Keratinocyte (primary cell): ENCODE measurements around the gene SMARCA4. TPM values are rescaled to one million over a fixed set of nuclear protein-coding genes. Genes with fewer than 3 reads are reported as not detected.

Experiments
- DNase-seq: peaks from one replicate; pipeline ENCODE4 v3.0.0-alpha.2; 2011; ENCODE audit warnings: low read depth, missing footprints, low spot score
- FAIRE-seq: peaks from 2 replicates; lab custom pipeline; 2011; peaks lifted over from hg19 to GRCh38; lab: Jason Lieb, UNC
- H2AFZ ChIP-seq: 2 replicates; pipeline ENCODE4 v1.6.0; 2012; ENCODE audit warnings: low read length, control low read depth, inconsistent platforms; ENCODE audit not compliant: control insufficient read depth
- H3K27ac ChIP-seq: 2 replicates; pipeline ENCODE4 v1.5.1; 2011; ENCODE audit warnings: low read length; ENCODE audit not compliant: control insufficient read depth, insufficient read depth
- H3K27me3 ChIP-seq: 3 replicates; pipeline ENCODE4 v1.6.0; 2011; ENCODE audit warnings: low read length; ENCODE audit not compliant: control insufficient read depth, insufficient read depth; ENCODE audit errors: extremely low read depth
- H3K36me3 ChIP-seq, 2 experiments: 2 replicates in 1 of 2; 3 replicates in 1 of 2; pipeline ENCODE4 v1.5.1; 2011; ENCODE audit warnings: low read length in 2 of 2, mild to moderate bottlenecking in 1 of 2; ENCODE audit not compliant: control insufficient read depth in 2 of 2, insufficient read depth in 2 of 2; ENCODE audit errors: extremely low read depth in 1 of 2
- H3K4me1 ChIP-seq: 3 replicates; pipeline ENCODE4 v1.5.1; 2011; ENCODE audit warnings: low read length; ENCODE audit not compliant: control insufficient read depth, insufficient read depth; ENCODE audit errors: extremely low read depth
- H3K4me2 ChIP-seq: 3 replicates; pipeline ENCODE4 v1.6.0; 2011; ENCODE audit warnings: low read depth, low read length; ENCODE audit not compliant: control insufficient read depth, insufficient read depth; ENCODE audit errors: extremely low read depth
- H3K4me3 ChIP-seq, 3 experiments: fragments of 200-600 bp in 1 of 3; sonication (generic) in 1 of 3; 2 replicates in 2 of 3; 3 replicates in 1 of 3; pipeline ENCODE4 v1.5.1; 2011 to 2016; ENCODE audit warnings: low read length in 3 of 3, mild to moderate bottlenecking in 3 of 3, control low read depth in 2 of 3, inconsistent platforms in 1 of 3, low read depth in 1 of 3, mixed read lengths in 1 of 3, mixed run types in 1 of 3, moderate library complexity in 1 of 3; ENCODE audit not compliant: control insufficient read depth in 2 of 3, insufficient read depth in 2 of 3; ENCODE audit errors: extremely low read depth in 1 of 3
- H3K79me2 ChIP-seq: 2 replicates; pipeline ENCODE4 v1.6.0; 2012; ENCODE audit warnings: low read length; ENCODE audit not compliant: control insufficient read depth, insufficient read depth
- H3K9ac ChIP-seq: 3 replicates; pipeline ENCODE4 v1.6.0; 2011; ENCODE audit warnings: low read length; ENCODE audit not compliant: control insufficient read depth, insufficient read depth; ENCODE audit errors: extremely low read depth
- H3K9me1 ChIP-seq: 3 replicates; pipeline ENCODE4 v1.6.0; 2011; ENCODE audit warnings: low read length; ENCODE audit not compliant: control insufficient read depth, insufficient read depth; ENCODE audit errors: extremely low read depth
- H3K9me3 ChIP-seq: 2 replicates; pipeline ENCODE4 v1.5.1; 2012; ENCODE audit warnings: low read depth, low read length; ENCODE audit not compliant: control insufficient read depth
- H4K20me1 ChIP-seq: 3 replicates; pipeline ENCODE4 v1.6.0; 2011; ENCODE audit warnings: low read length; ENCODE audit not compliant: control insufficient read depth, insufficient read depth; ENCODE audit errors: extremely low read depth
- CTCF ChIP-seq, 3 experiments: IDR thresholded peaks in 1 of 3; conservative IDR thresholded peaks in 1 of 3; optimal IDR thresholded peaks in 1 of 3; 2 replicates in 2 of 3; 3 replicates in 1 of 3; pipeline versions ENCODE3 to v1.5.1; 2011; ENCODE audit warnings: low read length in 3 of 3, mild to moderate bottlenecking in 3 of 3, moderate library complexity in 2 of 3, control low read depth in 1 of 3, inconsistent platforms in 1 of 3; ENCODE audit not compliant: insufficient read depth in 2 of 3; ENCODE audit errors: extremely low read depth in 1 of 3
- EZH2 ChIP-seq: IDR thresholded peaks from one replicate; pipeline ENCODE4 v1.6.1; 2012; ENCODE audit warnings: inconsistent platforms, mild to moderate bottlenecking, low read length, moderate library complexity
- dilution Hi-C: fragments of 300-500 bp; cut with MboI; formaldehyde crosslinking; loops from one replicate; pipeline ENCODE4 v1.7.0; 2020; ENCODE audit warnings: low sequenced_read_pairs; ENCODE audit not compliant: extremely low pct_ligation_motif_present
- polyA plus RNA-seq, 5 experiments: library from polyadenylated mRNA; depleted of rRNA in 3 of 5; stranded (reverse) in 3 of 5; stranded (forward) in 1 of 5; unstranded in 1 of 5; fragments of >200 nt; gene quantifications; 1 replicate in 1 of 5; 2 replicates in 3 of 5; 3 replicates in 1 of 5; pipeline versions ENCODE4 v1.2.1 to v1.2.3, GENCODE V29; 2011 to 2012; ENCODE audit warnings: missing spikeins in 2 of 5, low read depth in 1 of 5, low replicate concordance in 1 of 5

Gene SMARCA4
- polyA plus RNA-seq, 1 donor (not counting 4 experiments of a cell fraction or from before 2014, with no cell fraction given), result 33.1 TPM

GRCh38 chr19:11018179-11018578, 57.3 kb downstream of the SMARCA4 start:
- Histone ChIP-seq H3K9me1 (no peaks in the 10 kb centered on the region), H3K27me3 (no peaks in the 10 kb centered on the region), H4K20me1 (no peaks in the 10 kb centered on the region), H3K36me3 (peaks cover 30 to 42% of the 10 kb centered on the region in 2 experiments), H3K27ac (no peak overlapping the region), H2AFZ (no peak overlapping the region), H3K9ac (no peak overlapping the region), H3K4me1 (no peaks in the 10 kb centered on the region), H3K79me2 (no peaks in the 10 kb centered on the region), H3K4me3 (no peak overlapping the region), H3K9me3 (no peaks in the 10 kb centered on the region), H3K4me2 (no peak overlapping the region)
- DNase-seq (no peak), FAIRE-seq (no peak)
- dilution Hi-C loops, result no loop called here
- TF ChIP-seq EZH2, result no peak
- TF ChIP-seq CTCF (optimal IDR thresholded peaks at IDR 0.05 in 1 of 3, IDR thresholded peaks at IDR 0.05 in 1 of 3, conservative IDR thresholded peaks at IDR 0.05 in 1 of 3; ENCODE audit: extremely low read depth in 1 of 3, insufficient read depth in 2 of 3, low read length in 3 of 3), result no peak

- Histone ChIP-seq H3K4me2 (no peak overlapping the region), H3K79me2 (no peaks in the 10 kb centered on the region), H3K9ac (no peak overlapping the region), H3K4me3 (no peak overlapping the region), H3K36me3 (peaks cover 30 to 42% of the 10 kb centered on the region in 2 experiments), H3K27ac (no peak overlapping the region), H3K9me3 (no peaks in the 10 kb centered on the region), H3K4me1 (no peaks in the 10 kb centered on the region), H4K20me1 (no peaks in the 10 kb centered on the region), H2AFZ (no peak overlapping the region), H3K27me3 (no peaks in the 10 kb centered on the region), H3K9me1 (no peaks in the 10 kb centered on the region)
- DNase-seq (no peak), FAIRE-seq (no peak)
- no peak for TF ChIP-seq CTCF (optimal IDR thresholded peaks at IDR 0.05 in 1 of 3, IDR thresholded peaks at IDR 0.05 in 1 of 3, conservative IDR thresholded peaks at IDR 0.05 in 1 of 3; ENCODE audit: extremely low read depth in 1 of 3, insufficient read depth in 2 of 3, low read length in 3 of 3)
- TF ChIP-seq EZH2, result no peak
- dilution Hi-C loops, result no loop called here
Measured at GRCh38 chr19:11018763-11019162, 57.9 kb downstream of the SMARCA4 start.
